GM19467 (cell line): ENCODE measurements around the gene CCDC127.
"Not testable (repeated sequence)": the region's sequence is repeated elsewhere in the genome, so short reads cannot be mapped to it uniquely, and the experiment has no call there.

Experiments used
- ATAC-seq: cut with Tn5 transposase; IDR thresholded peaks from one replicate; pipeline ENCODE4 v1.9.1; 2021; ENCODE audit warnings: mild to moderate bottlenecking, moderate library complexity; ENCODE audit not compliant: unreplicated experiment

The CCDC127 gene

GRCh38 chr5:174876-175465 lies 43.0 kb downstream of the CCDC127 start:
- ATAC-seq = no peak

- no peak for ATAC-seq
Observed at GRCh38 chr5:174291-174600, 43.7 kb downstream of the CCDC127 start.

GRCh38 chr5:173392-174290 lies 44.3 kb downstream of the CCDC127 start:
- ATAC-seq = no peak

- ATAC-seq = no peak
Observed at GRCh38 chr5:172841-173251, 45.1 kb downstream of the CCDC127 start.

- no peak for ATAC-seq
Observed at GRCh38 chr5:172421-172820, 45.5 kb downstream of the CCDC127 start.

- ATAC-seq = no peak
Observed at GRCh38 chr5:171801-172331, 46.1 kb downstream of the CCDC127 start.

GRCh38 chr5:170971-171800 lies 46.8 kb downstream of the CCDC127 start:
- ATAC-seq = no peak

GRCh38 chr5:169728-170094 lies 48.2 kb downstream of the CCDC127 start:
- no peak for ATAC-seq

- no peak for ATAC-seq
Observed at GRCh38 chr5:169071-169727, 48.8 kb downstream of the CCDC127 start.

GRCh38 chr5:167982-168660 lies 49.8 kb downstream of the CCDC127 start:
- ATAC-seq = no peak

- no peak for ATAC-seq
Observed at GRCh38 chr5:167511-167910, 50.4 kb downstream of the CCDC127 start.

GRCh38 chr5:166441-167372 lies 51.2 kb downstream of the CCDC127 start:
- ATAC-seq = no peak

GRCh38 chr5:164783-165182 lies 53.2 kb downstream of the CCDC127 start:
- not testable (repeated sequence) for ATAC-seq

- ATAC-seq = no peak
Observed at GRCh38 chr5:164244-164643, 53.7 kb downstream of the CCDC127 start.

GRCh38 chr5:163841-164240 lies 54.1 kb downstream of the CCDC127 start:
- ATAC-seq = no peak

GRCh38 chr5:163338-163620 lies 54.7 kb downstream of the CCDC127 start:
- no peak for ATAC-seq

GRCh38 chr5:162565-163337 lies 55.2 kb downstream of the CCDC127 start:
- ATAC-seq = no peak

- ATAC-seq = no peak
Observed at GRCh38 chr5:162190-162564, 55.8 kb downstream of the CCDC127 start.

GRCh38 chr5:161803-162110 lies 56.2 kb downstream of the CCDC127 start:
- no peak for ATAC-seq
